ENCODE data around the gene MED27. TPM values are rescaled to one million over a fixed set of nuclear protein-coding genes. Genes with fewer than 3 reads are reported as not detected.
A peak's percentile ranks its signal among the peaks of the same experiment; 100 is the strongest.
"Not testable (repeated sequence)": the region's sequence is repeated elsewhere in the genome, so short reads cannot be mapped to it uniquely, and the experiment has no call there.

Gene MED27
- total RNA-seq, 2 donors from 2014 or later: 19.2 to 28.9 TPM

- H3K4me1 Mint-ChIP-seq: peaks cover 34% of the 10 kb centered on the region
- H3K27ac Mint-ChIP-seq: peak overlapping the region; percentile 82
- ATAC-seq (no peak), DNase-seq (no peak)
- no peaks in the 10 kb centered on the region for H3K27me3 Mint-ChIP-seq
- no peaks in the 10 kb centered on the region for H3K9me3 ChIP-seq (ENCODE audit: control insufficient read depth, low read length, poor library complexity, severe bottlenecking)
- no peak overlapping the region for H3K4me3 Mint-ChIP-seq
- peaks cover 7% of the 10 kb centered on the region for H3K36me3 Mint-ChIP-seq (ENCODE audit: low read depth)
These were observed 11.1 kb downstream of the MED27 start for GRCh38 chr9:132068605-132069004.

GRCh38 chr9:132066511-132066910 lies 13.2 kb downstream of the MED27 start:
- H3K4me1 Mint-ChIP-seq: peaks cover 29% of the 10 kb centered on the region
- no peak for ATAC-seq
- no peak overlapping the region for H3K27ac Mint-ChIP-seq
- no peaks in the 10 kb centered on the region for H3K9me3 ChIP-seq (ENCODE audit: control insufficient read depth, low read length, poor library complexity, severe bottlenecking)
- H3K4me3 Mint-ChIP-seq: no peak overlapping the region
- no peaks in the 10 kb centered on the region for H3K27me3 Mint-ChIP-seq
- peaks cover 7% of the 10 kb centered on the region for H3K36me3 Mint-ChIP-seq (ENCODE audit: low read depth)
- DNase-seq: no peak

GRCh38 chr9:132066057-132066456 lies 13.6 kb downstream of the MED27 start:
- Mint-ChIP-seq H3K27me3 (no peaks in the 10 kb centered on the region), H3K4me3 (no peak overlapping the region), H3K36me3 (ENCODE audit: low read depth) (peaks cover 7% of the 10 kb centered on the region), H3K4me1 (peaks cover 25% of the 10 kb centered on the region), H3K27ac (peak overlapping the region; percentile 37)
- ATAC-seq (no peak), DNase-seq (no peak)
- no peaks in the 10 kb centered on the region for H3K9me3 ChIP-seq (ENCODE audit: control insufficient read depth, low read length, poor library complexity, severe bottlenecking)

GRCh38 chr9:132063281-132063680 lies 16.4 kb downstream of the MED27 start:
- Mint-ChIP-seq H3K27ac (no peak overlapping the region), H3K27me3 (no peaks in the 10 kb centered on the region), H3K4me3 (no peak overlapping the region), H3K36me3 (ENCODE audit: low read depth) (peaks cover 6% of the 10 kb centered on the region), H3K4me1 (peaks cover 19% of the 10 kb centered on the region)
- no peak for ATAC-seq
- DNase-seq: no peak
- no peaks in the 10 kb centered on the region for H3K9me3 ChIP-seq (ENCODE audit: control insufficient read depth, low read length, poor library complexity, severe bottlenecking)

- Mint-ChIP-seq H3K4me1 (peaks cover 16% of the 10 kb centered on the region), H3K27ac (no peak overlapping the region), H3K36me3 (ENCODE audit: low read depth) (peaks cover 3% of the 10 kb centered on the region), H3K4me3 (no peak overlapping the region), H3K27me3 (no peaks in the 10 kb centered on the region)
- H3K9me3 ChIP-seq (ENCODE audit: control insufficient read depth, low read length, poor library complexity, severe bottlenecking): no peaks in the 10 kb centered on the region
- no peak for ATAC-seq
- no peak for DNase-seq
These were observed 16.9 kb downstream of the MED27 start for GRCh38 chr9:132062806-132063205.

- peaks cover 3% of the 10 kb centered on the region for H3K36me3 Mint-ChIP-seq (ENCODE audit: low read depth)
- no peak overlapping the region for H3K4me3 Mint-ChIP-seq
- H3K9me3 ChIP-seq (ENCODE audit: control insufficient read depth, low read length, poor library complexity, severe bottlenecking): no peaks in the 10 kb centered on the region
- no peak for ATAC-seq
- no peak overlapping the region for H3K27ac Mint-ChIP-seq
- peaks cover 21% of the 10 kb centered on the region for H3K4me1 Mint-ChIP-seq
- DNase-seq: no peak
- H3K27me3 Mint-ChIP-seq: no peaks in the 10 kb centered on the region
These were observed 18.1 kb downstream of the MED27 start for GRCh38 chr9:132061526-132061925.

GRCh38 chr9:132059361-132059760 lies 20.3 kb downstream of the MED27 start:
- Mint-ChIP-seq H3K4me3 (no peak overlapping the region), H3K27me3 (no peaks in the 10 kb centered on the region), H3K36me3 (ENCODE audit: low read depth) (peaks cover 3% of the 10 kb centered on the region), H3K27ac (no peak overlapping the region), H3K4me1 (peaks cover 35% of the 10 kb centered on the region)
- no peak for ATAC-seq
- DNase-seq: no peak
- H3K9me3 ChIP-seq (ENCODE audit: control insufficient read depth, low read length, poor library complexity, severe bottlenecking): no peaks in the 10 kb centered on the region

GRCh38 chr9:132058226-132058625 lies 21.4 kb downstream of the MED27 start:
- H3K27ac Mint-ChIP-seq: not testable (repeated sequence)

GRCh38 chr9:132056717-132057560 lies 22.7 kb downstream of the MED27 start:
- H3K9me3 ChIP-seq (ENCODE audit: control insufficient read depth, low read length, poor library complexity, severe bottlenecking): no peaks in the 10 kb centered on the region
- H3K4me1 Mint-ChIP-seq: peaks cover 28% of the 10 kb centered on the region
- peaks cover 3% of the 10 kb centered on the region for H3K36me3 Mint-ChIP-seq (ENCODE audit: low read depth)
- H3K4me3 Mint-ChIP-seq: no peak overlapping the region
- DNase-seq: no peak
- H3K27ac Mint-ChIP-seq: peak overlapping the region; percentile 49
- no peaks in the 10 kb centered on the region for H3K27me3 Mint-ChIP-seq
- no peak for ATAC-seq

More at GRCh38 chr9:132058226-132058625, 21.4 kb downstream of the MED27 start:
- DNase-seq; H3K27me3 Mint-ChIP-seq; H3K4me3 Mint-ChIP-seq; ATAC-seq; H3K9me3 ChIP-seq (ENCODE audit: control insufficient read depth, low read length, poor library complexity, severe bottlenecking); H3K36me3 Mint-ChIP-seq (ENCODE audit: low read depth): not testable (repeated sequence)
- H3K4me1 Mint-ChIP-seq: peaks cover 31% of the 10 kb centered on the region

GRCh38 chr9:132055756-132056155 lies 23.9 kb downstream of the MED27 start:
- Mint-ChIP-seq H3K36me3 (ENCODE audit: low read depth) (peaks cover 3% of the 10 kb centered on the region), H3K4me3 (no peak overlapping the region), H3K27ac (no peak overlapping the region), H3K27me3 (no peaks in the 10 kb centered on the region), H3K4me1 (peaks cover 29% of the 10 kb centered on the region)
- no peaks in the 10 kb centered on the region for H3K9me3 ChIP-seq (ENCODE audit: control insufficient read depth, low read length, poor library complexity, severe bottlenecking)
- no peak for ATAC-seq
- no peak for DNase-seq

- H3K9me3 ChIP-seq (ENCODE audit: control insufficient read depth, low read length, poor library complexity, severe bottlenecking): no peaks in the 10 kb centered on the region
- Mint-ChIP-seq H3K4me1 (peaks cover 38% of the 10 kb centered on the region), H3K27ac (peak overlapping the region; percentile 34), H3K4me3 (no peak overlapping the region), H3K36me3 (ENCODE audit: low read depth) (peaks cover 5% of the 10 kb centered on the region), H3K27me3 (no peaks in the 10 kb centered on the region)
- DNase-seq (no peak), ATAC-seq (no peak)
These were observed 25.6 kb downstream of the MED27 start for GRCh38 chr9:132054024-132054423.

GRCh38 chr9:132049900-132050299 lies 29.8 kb downstream of the MED27 start:
- Mint-ChIP-seq H3K27me3 (no peaks in the 10 kb centered on the region), H3K27ac (peak overlapping the region; percentile 29), H3K36me3 (ENCODE audit: low read depth) (peaks cover 5% of the 10 kb centered on the region), H3K4me3 (no peak overlapping the region), H3K4me1 (peaks cover 22% of the 10 kb centered on the region)
- no peaks in the 10 kb centered on the region for H3K9me3 ChIP-seq (ENCODE audit: control insufficient read depth, low read length, poor library complexity, severe bottlenecking)
- ATAC-seq (no peak), DNase-seq (no peak)

GRCh38 chr9:132049323-132049882 lies 30.3 kb downstream of the MED27 start:
- DNase-seq: no peak
- peaks cover 5% of the 10 kb centered on the region for H3K36me3 Mint-ChIP-seq (ENCODE audit: low read depth)
- no peaks in the 10 kb centered on the region for H3K27me3 Mint-ChIP-seq
- H3K9me3 ChIP-seq (ENCODE audit: control insufficient read depth, low read length, poor library complexity, severe bottlenecking): no peaks in the 10 kb centered on the region
- ATAC-seq: no peak
- H3K4me1 Mint-ChIP-seq: peaks cover 21% of the 10 kb centered on the region
- H3K27ac Mint-ChIP-seq: no peak overlapping the region
- H3K4me3 Mint-ChIP-seq: no peak overlapping the region

- Mint-ChIP-seq H3K27ac (no peak overlapping the region), H3K36me3 (ENCODE audit: low read depth) (peaks cover 5% of the 10 kb centered on the region), H3K4me1 (peaks cover 21% of the 10 kb centered on the region), H3K27me3 (no peaks in the 10 kb centered on the region), H3K4me3 (no peak overlapping the region)
- DNase-seq: no peak
- no peak for ATAC-seq
- no peaks in the 10 kb centered on the region for H3K9me3 ChIP-seq (ENCODE audit: control insufficient read depth, low read length, poor library complexity, severe bottlenecking)
These were observed 31.5 kb downstream of the MED27 start for GRCh38 chr9:132048201-132048600.

Measured in T-helper 17 cell (primary cell).